Measurements from ENCODE around the gene ACOT12. TPM values are rescaled to one million over a fixed set of nuclear protein-coding genes. Genes with fewer than 3 reads are reported as not detected.

Gene ACOT12
- total and polyA plus RNA-seq, 2 of the 13 experiments (the other 11 are each of a cell fraction or from before 2014, with no cell fraction given), result not detected

GRCh38 chr5:81335946-81336345, 58.0 kb downstream of the ACOT12 start (continued):
- TF ChIP-seq MBNL3 (CRISPR knock-in tag; conservative IDR thresholded peaks at IDR 0.05), result no peak

- TF ChIP-seq REST (IDR thresholded peaks at IDR 0.05; ENCODE audit: borderline replicate concordance in 1 of 2, low read depth in 1 of 2, low read length in 2 of 2), result no peak
- no peak for TF ChIP-seq ZNF503 (CRISPR knock-in tag; IDR thresholded peaks at IDR 0.05)
- TF ChIP-seq ZNF3 (CRISPR knock-in tag; IDR thresholded peaks at IDR 0.05), result no peak
- no peak for TF ChIP-seq CREBL2 (CRISPR knock-in tag; IDR thresholded peaks at IDR 0.05; ENCODE audit: borderline replicate concordance)
- TF ChIP-seq TMF1 (CRISPR knock-in tag; IDR thresholded peaks at IDR 0.05; ENCODE audit: low read depth), result no peak
- TF ChIP-seq ZBTB43 (CRISPR knock-in tag; conservative IDR thresholded peaks at IDR 0.05), result no peak
- TF ChIP-seq SAFB2 (CRISPR knock-in tag; IDR thresholded peaks at IDR 0.05; ENCODE audit: borderline replicate concordance, low read depth), result no peak
- TF ChIP-seq HDAC2 (CRISPR knock-in tag; IDR thresholded peaks at IDR 0.05), result no peak
- TF ChIP-seq RBFOX2 (IDR thresholded peaks at IDR 0.05; ENCODE audit: low read depth, low read length), result no peak
- TF ChIP-seq TBL1XR1 (IDR thresholded peaks at IDR 0.05; ENCODE audit: borderline replicate concordance, low read length, partially characterized antibody), result no peak
- TF ChIP-seq ZC3H13 (CRISPR knock-in tag; IDR thresholded peaks at IDR 0.05), result no peak
- no peak for TF ChIP-seq ZNF292 (CRISPR knock-in tag; IDR thresholded peaks at IDR 0.05; ENCODE audit: borderline replicate concordance, low read depth)
- no peak for TF ChIP-seq ZNF883 (CRISPR knock-in tag; IDR thresholded peaks at IDR 0.05; ENCODE audit: not compliant biosample characterization)
- intact Hi-C loops (cut with micrococcal nuclease; ENCODE audit: unreplicated experiment), result no loop called here
- no peak overlapping the region for H3K9ac ChIP-seq (ENCODE audit: insufficient read depth, low read depth, low read length)
- FAIRE-seq, result no peak
- no peak for ATAC-seq
- CTCF ChIA-PET (ENCODE audit: low intra/inter-chr PET ratio, low total read pairs), result no interaction called here
- H3K27me3 ChIP-seq (ENCODE audit: control insufficient read depth in 1 of 2, insufficient read depth in 2 of 2, low read length in 2 of 2), result no peaks in the 10 kb centered on the region
- no peaks in the 10 kb centered on the region for H3K9me3 ChIP-seq (ENCODE audit: low read length)
- H3K4me3 ChIP-seq (replicated peaks in 1 of 3; ENCODE audit: insufficient read depth in 1 of 3, low read depth in 2 of 3, low read length in 3 of 3), result no peak overlapping the region
- no peak overlapping the region for H3K27ac ChIP-seq (ENCODE audit: extremely low read length, insufficient read depth, low read length)
- POLR2A ChIA-PET, result no interaction called here
- no peak overlapping the region for H2AFZ ChIP-seq (ENCODE audit: low read length)
- no peak overlapping the region for H3K4me2 ChIP-seq (ENCODE audit: low read depth, low read length)
- no peaks in the 10 kb centered on the region for H3K79me2 ChIP-seq (ENCODE audit: insufficient read depth, low read length)
- BruUV-seq (replicated peaks), result no TSS peak
- in situ Hi-C loops (cut with HindIII; ENCODE audit: extremely low pct_ligation_motif_present, low pct_unique_long_range_greater_than_20kb), result no loop called here
- no peaks in the 10 kb centered on the region for H3K4me1 ChIP-seq (ENCODE audit: insufficient read depth, low read length)
- no peaks in the 10 kb centered on the region for H4K20me1 ChIP-seq (ENCODE audit: insufficient read depth, low read length)
- WGBS (ENCODE audit: low lambda C conversion rate), result 75% methylated on average over 13 of the region's 14 CpGs
- H3K36me3 ChIP-seq (replicated peaks in 1 of 2; ENCODE audit: control insufficient read depth in 1 of 2, insufficient read depth in 2 of 2, low read length in 2 of 2), result no peaks in the 10 kb centered on the region
- no peak for DNase-seq (ENCODE audit: low spot score)
Observed at GRCh38 chr5:81334304-81335061, 59.5 kb downstream of the ACOT12 start.
